K562 (cell line): ENCODE results near the gene MPZL1. TPM values are rescaled to one million over a fixed set of nuclear protein-coding genes. Genes with fewer than 3 reads are reported as not detected.

ENCODE experiments used
- ATAC-seq: fragments of 200-7000 bp; cut with Tn5 transposase; 3 replicates; pipeline ENCODE4 v1.9.1; 2020; ENCODE audit warnings: moderate library complexity
- BruUV-seq: library from RNA; stranded (reverse); fragments of 400-500 nt; replicated peaks from 2 replicates; lab custom pipeline; 2021; lab: Mats Ljungman, UMichigan
- CTCF ChIA-PET: fragments of 300-600 bp; formaldehyde crosslinking; extraction: SDS; loops from one replicate; lab custom pipeline; 2021; ENCODE audit warnings: low intra/inter-chr PET ratio; lab: Yijun Ruan, JAX
- POLR2A ChIA-PET: fragments of 300-600, 350-650 bp; sonication (Branson Sonifier 250); formaldehyde crosslinking; extraction: SDS; loops from one replicate; lab custom pipeline; 2021; ENCODE audit warnings: antibody characterized with exemption, inconsistent platforms; lab: Yijun Ruan, JAX
- DNase-seq, 4 experiments: peaks; one replicate each; pipeline versions ENCODE4 v3.0.0 to v3.0.0-alpha.2; 2011 to 2018; ENCODE audit warnings: low spot score in 3 of 4, mixed read lengths in 3 of 4; ENCODE audit errors: extremely low read depth in 1 of 4
- FAIRE-seq: peaks from 2 replicates; lab custom pipeline; 2011; peaks lifted over from hg19 to GRCh38; lab: Jason Lieb, UNC
- H2AFZ ChIP-seq: 2 replicates; pipeline ENCODE4 v1.6.0; 2011; ENCODE audit warnings: low read depth, low read length, control low read depth, inconsistent platforms
- H3K27ac ChIP-seq: fragments of 200-600 bp; 3 replicates; pipeline ENCODE4 v1.8.0; 2011; ENCODE audit warnings: low read depth, mild to moderate bottlenecking, control low read depth, inconsistent platforms, low read length, moderate library complexity, mixed read lengths; ENCODE audit errors: extremely low read depth
- H3K27me3 ChIP-seq, 2 experiments: fragments of 300-600 bp in 1 of 2; 2 replicates in 1 of 2; 3 replicates in 1 of 2; pipeline versions ENCODE4 v1.6.0 to v1.8.0; 2011; ENCODE audit warnings: inconsistent platforms in 2 of 2, low read length in 2 of 2, mild to moderate bottlenecking in 1 of 2, mixed read lengths in 1 of 2, moderate library complexity in 1 of 2; ENCODE audit not compliant: control insufficient read depth in 2 of 2, insufficient read depth in 2 of 2
- H3K36me3 ChIP-seq: fragments of 300-600 bp; 3 replicates; pipeline ENCODE4 v1.8.0; 2011; ENCODE audit warnings: mild to moderate bottlenecking, low read length, inconsistent platforms; ENCODE audit not compliant: control insufficient read depth, insufficient read depth
- H3K4me1 ChIP-seq, 2 experiments: fragments of 200-600 bp in 1 of 2; replicated peaks in 1 of 2; 2 replicates in 1 of 2; 3 replicates in 1 of 2; pipeline versions ENCODE4 v1.5.1 to v1.8.0; 2011; ENCODE audit warnings: inconsistent platforms in 2 of 2, low read length in 2 of 2, mild to moderate bottlenecking in 1 of 2, mixed read lengths in 1 of 2, moderate library complexity in 1 of 2; ENCODE audit not compliant: control insufficient read depth in 2 of 2, insufficient read depth in 2 of 2
- H3K4me2 ChIP-seq: 2 replicates; pipeline ENCODE4 v1.6.1; 2011; ENCODE audit warnings: low read length, control low read depth, inconsistent platforms, mixed read lengths; ENCODE audit not compliant: insufficient read depth
- H3K4me3 ChIP-seq: fragments of 200-600 bp; sonication (generic), shearing (Covaris generic); 2 replicates; pipeline ENCODE4 v1.5.1; 2016; ENCODE audit warnings: control low read depth, inconsistent platforms
- H3K79me2 ChIP-seq: fragments of 200-600 bp; 3 replicates; pipeline ENCODE4 v1.8.0; 2011; ENCODE audit warnings: low read length, inconsistent platforms; ENCODE audit not compliant: control insufficient read depth, insufficient read depth
- H3K9ac ChIP-seq, 2 experiments: 2 replicates each; pipeline versions ENCODE4 v1.6.0 to v1.6.1; 2011; ENCODE audit warnings: low read depth in 2 of 2, low read length in 2 of 2, control low read depth in 1 of 2, inconsistent platforms in 1 of 2, mild to moderate bottlenecking in 1 of 2, mixed read lengths in 1 of 2; ENCODE audit not compliant: insufficient read depth in 1 of 2
- H3K9me1 ChIP-seq: one replicate; pipeline ENCODE4 v1.6.0; 2011; ENCODE audit warnings: inconsistent platforms, mild to moderate bottlenecking, low read length, moderate library complexity; ENCODE audit not compliant: control insufficient read depth, insufficient read depth
- H3K9me3 ChIP-seq: replicated peaks from 2 replicates; pipeline ENCODE4 v1.5.1; 2011; ENCODE audit warnings: low read depth, low read length, inconsistent platforms; ENCODE audit not compliant: control insufficient read depth, insufficient read depth
- H4K20me1 ChIP-seq: replicated peaks from 2 replicates; pipeline ENCODE4 v1.6.1; 2011; ENCODE audit warnings: low read length, inconsistent platforms, mixed read lengths; ENCODE audit not compliant: control insufficient read depth, insufficient read depth
- BMI1 ChIP-seq: fragments of 150-350 bp; IDR thresholded peaks from 2 replicates; pipeline ENCODE4 v1.6.1; 2014; ENCODE audit warnings: low read length
- CBFA2T3 ChIP-seq: fragments of 450-650 bp; IDR thresholded peaks from 2 replicates; pipeline ENCODE4 v1.6.1; 2017
- E4F1 ChIP-seq: fragments of 250-450 bp; sonication (Bioruptor Pico); IDR thresholded peaks from 2 replicates; pipeline ENCODE4 v1.5.0; 2021; ENCODE audit warnings: mild to moderate bottlenecking, borderline replicate concordance
- EP400 ChIP-seq: fragments of 450-650 bp; IDR thresholded peaks from 2 replicates; pipeline ENCODE4 v1.6.1; 2017; ENCODE audit warnings: antibody characterized with exemption, mild to moderate bottlenecking, moderate library complexity
- FUS ChIP-seq: fragments of 200-400 bp; formaldehyde crosslinking; optimal IDR thresholded peaks from 2 replicates; pipeline ENCODE3; 2017; ENCODE audit warnings: low read depth, low read length
- KDM1A ChIP-seq, 2 experiments: fragments of 450-650 bp; IDR thresholded peaks; 2 replicates each; pipeline ENCODE4 v1.6.1; 2016; ENCODE audit warnings: mild to moderate bottlenecking in 2 of 2
- PML ChIP-seq: IDR thresholded peaks from 2 replicates; pipeline ENCODE4 v1.6.1; 2012; ENCODE audit warnings: low read length, inconsistent platforms
- POLR3A ChIP-seq: IDR thresholded peaks from 2 replicates; pipeline ENCODE4 v1.6.1; 2011; ENCODE audit warnings: borderline replicate concordance, mild to moderate bottlenecking, moderate library complexity; ENCODE audit not compliant: insufficient read length, insufficient read depth; ENCODE audit errors: extremely low read depth
- RAD21 ChIP-seq, 2 experiments: fragments of 250-450 bp in 1 of 2; fragments of 450-650 bp in 1 of 2; sonication (Bioruptor Pico) in 1 of 2; formaldehyde crosslinking in 1 of 2; IDR thresholded peaks in 1 of 2; conservative IDR thresholded peaks in 1 of 2; 2 replicates each; pipeline versions ENCODE4 v1.4.0 to v1.8.0; 2020 to 2022; ENCODE audit warnings: mild to moderate bottlenecking in 2 of 2, moderate library complexity in 1 of 2
- TEAD2 ChIP-seq: fragments of 450-650 bp; IDR thresholded peaks from 2 replicates; pipeline ENCODE4 v1.6.1; 2016; ENCODE audit warnings: missing genetic modification characterization, control low read depth, missing compliant biosample characterization
- ZNF146 ChIP-seq: IDR thresholded peaks from one replicate; pipeline ENCODE4 v1.6.1; 2018; ENCODE audit warnings: missing compliant biosample characterization; ENCODE audit not compliant: unreplicated experiment
- ZNF165 ChIP-seq: fragments of 250-450 bp; sonication (Bioruptor Pico); IDR thresholded peaks from 2 replicates; pipeline ENCODE4 v1.4.0; 2020; ENCODE audit warnings: borderline replicate concordance
- ZNF408 ChIP-seq: fragments of 250-450 bp; sonication (Bioruptor Pico); IDR thresholded peaks from 2 replicates; pipeline ENCODE4 v1.4.0; 2020; ENCODE audit warnings: low read depth, mild to moderate bottlenecking, moderate library complexity
- whole genome bisulfite sequencing: fragments of 100-300 bp; shearing (Covaris generic); methylation state at CpG from one replicate; pipeline ENCODE4 v1.1.6; 2016; ENCODE audit warnings: low coverage, mixed read lengths; ENCODE audit not compliant: insufficient coverage; ENCODE audit errors: missing lambda C conversion rate; 5-methylcytosine and 5-hydroxymethylcytosine counted together
- in situ Hi-C: fragments of 300-500 bp; cut with MboI; formaldehyde crosslinking; loops from 4 replicates; pipeline ENCODE4 v1.15.0; 2018; ENCODE audit warnings: inconsistent platforms, mixed read lengths
- intact Hi-C: fragments of 100-400 bp; cut with micrococcal nuclease; formaldehyde crosslinking; loops from 2 replicates; pipeline ENCODE4 v1.14.2; 2022
- polyA plus RNA-seq, 8 experiments: library from polyadenylated mRNA; depleted of rRNA in 4 of 8; stranded (reverse) in 5 of 8; unstranded in 3 of 8; fragments of >200 nt; fragmentation: Nextera tagmentation in 2 of 8; fragmentation: Illumina TruSeq in 1 of 8; extraction: Ambion mirVana in 2 of 8; extraction: Trizol in 1 of 8; gene quantifications; 2 replicates each; pipeline versions ENCODE4 v1.2.1 to v1.2.3, GENCODE V29; 2011 to 2014; ENCODE audit warnings: inconsistent platforms in 1 of 8, missing spikeins in 1 of 8
- total RNA-seq, 7 experiments: library from RNA; depleted of rRNA in 6 of 7; stranded (reverse); fragments of >200 nt in 6 of 7; fragmentation: Illumina TruSeq in 2 of 7; extraction: Trizol in 2 of 7; gene quantifications; 2 replicates each; pipeline versions ENCODE4 v1.2.1 to v1.2.3, GENCODE V29; 2011 to 2021; ENCODE audit warnings: low replicate concordance in 1 of 7

Gene MPZL1
- total and polyA plus RNA-seq, 9 of the 15 experiments (the other 6 are each of a cell fraction or from before 2014, with no cell fraction given) = 14.5 to 153 (median 66.5) TPM

GRCh38 chr1:167683226-167683625, 38.6 kb upstream of the MPZL1 start:
- H2AFZ ChIP-seq = no peak overlapping the region
- POLR2A ChIA-PET = no interaction called here
- H3K4me1 ChIP-seq = peaks cover 17 to 20% of the 10 kb centered on the region in 2 experiments; a peak in 4 of 5 replicates
- H3K79me2 ChIP-seq = no peaks in the 10 kb centered on the region
- FAIRE-seq (no peak), ATAC-seq (no peak), DNase-seq (no peak)
- no peaks in the 10 kb centered on the region for H3K27me3 ChIP-seq
- BruUV-seq = no TSS peak
- no peak overlapping the region for H3K4me3 ChIP-seq
- no peak overlapping the region for H3K4me2 ChIP-seq
- WGBS = 85% methylated on average over 6 of the region's 6 CpGs
- in situ Hi-C loops = loop anchor here (25.0 kb wide), 2 partner anchors 1496 to 1671 kb away; no protein-coding TSS in a partner anchor
- H3K9me1 ChIP-seq = peaks cover 3% of the 10 kb centered on the region
- intact Hi-C loops = loop anchor here (10.0 kb wide), 2 partner anchors 238 to 402 kb away; no protein-coding TSS in a partner anchor
- peaks cover 48% of the 10 kb centered on the region for H3K36me3 ChIP-seq
- no peak overlapping the region for H3K27ac ChIP-seq
- no peak for TF ChIP-seq RAD21 (CRISPR knock-in tag; conservative IDR thresholded peaks at IDR 0.05 in 1 of 2, IDR thresholded peaks at IDR 0.05 in 1 of 2)
- TF ChIP-seq FUS = no peak
- no peak for TF ChIP-seq EP400
- TF ChIP-seq KDM1A (IDR thresholded peaks at IDR 0.05) = no peak
- TF ChIP-seq POLR3A = no peak
- no peak for TF ChIP-seq BMI1
- TF ChIP-seq PML = no peak
- no peak for TF ChIP-seq CBFA2T3
- TF ChIP-seq ZNF146 (CRISPR knock-in tag) = no peak
- no peak for TF ChIP-seq E4F1 (CRISPR knock-in tag)
- no peak for TF ChIP-seq TEAD2 (tag)
- no peak for TF ChIP-seq ZNF408 (CRISPR knock-in tag)
- no peak for TF ChIP-seq ZNF165 (CRISPR knock-in tag)
- no peaks in the 10 kb centered on the region for H3K9me3 ChIP-seq
- no peak overlapping the region for H3K9ac ChIP-seq
- CTCF ChIA-PET = no interaction called here
- H4K20me1 ChIP-seq = 0 out of 2 replicates have a peak, but pooled peaks cover 3% of the 10 kb centered on the region
